HCT116 (cell line): ENCODE data around the gene HES6. TPM values are rescaled to one million over a fixed set of nuclear protein-coding genes. Genes with fewer than 3 reads are reported as not detected.

ENCODE experiments used
- ATAC-seq: fragments of 200-7000 bp; cut with Tn5 transposase; 2 replicates; pipeline ENCODE4 v1.9.1; 2020; ENCODE audit warnings: mild to moderate bottlenecking, moderate library complexity
- BruUV-seq: library from RNA; stranded (reverse); fragments of 400-500 nt; replicated peaks from 2 replicates; lab custom pipeline; 2021; lab: Mats Ljungman, UMichigan
- CTCF ChIA-PET: fragments of 300-600 bp; sonication (Branson Sonifier 250); formaldehyde crosslinking; loops from one replicate; lab custom pipeline; 2021; ENCODE audit warnings: antibody characterized with exemption; lab: Charles Lee
- POLR2A ChIA-PET: fragments of 300-600, 350-600 bp; sonication (Branson Sonifier 250); formaldehyde crosslinking; loops from one replicate; lab custom pipeline; 2021; ENCODE audit warnings: antibody characterized with exemption; lab: Charles Lee
- RAD21 ChIA-PET, 2 experiments: fragments of 300-600 bp; sonication (Branson Sonifier 250); formaldehyde crosslinking; loops; one replicate each; lab custom pipeline; 2023; ENCODE audit warnings: low total read pairs in 2 of 2; ENCODE audit not compliant: uncharacterized antibody in 2 of 2, unreplicated experiment in 2 of 2, low non-redundant PET in 1 of 2; lab: Charles Lee
- DNase-seq: peaks from one replicate; pipeline ENCODE4 v3.0.0-alpha.2; 2010; ENCODE audit warnings: low read depth, low spot score
- H2AFZ ChIP-seq: fragments of 200-600 bp; shearing (Covaris generic), sonication (generic); 2 replicates; pipeline ENCODE4 v1.6.1; 2017; ENCODE audit warnings: low read depth, mixed run types, mixed read lengths, antibody characterized with exemption, low read length; ENCODE audit not compliant: poor library complexity, severe bottlenecking
- H3K27ac ChIP-seq: 2 replicates; pipeline ENCODE4 v1.5.1; 2012; ENCODE audit warnings: low read depth, low read length
- H3K27me3 ChIP-seq: fragments of 200-600 bp; sonication (generic); 2 replicates; pipeline ENCODE4 v1.6.1; 2016; ENCODE audit warnings: mixed run types, low read length, mixed read lengths; ENCODE audit not compliant: insufficient read depth
- H3K36me3 ChIP-seq, 2 experiments: fragments of 200-500 bp in 1 of 2; fragments of 200-600 bp in 1 of 2; sonication (Bioruptor generic) in 1 of 2; sonication (generic) in 1 of 2; 2 replicates each; pipeline versions ENCODE4 v1.5.1 to v1.6.1; 2014 to 2016; ENCODE audit warnings: low read length in 2 of 2, inconsistent platforms in 1 of 2, mixed read lengths in 1 of 2, mixed run types in 1 of 2; ENCODE audit not compliant: insufficient read depth in 2 of 2, control insufficient read depth in 1 of 2
- H3K4me1 ChIP-seq, 2 experiments: fragments of 200-600 bp in 1 of 2; sonication (generic) in 1 of 2; 2 replicates each; pipeline versions ENCODE4 v1.5.1 to v1.6.1; 2012 to 2017; ENCODE audit warnings: low read length in 2 of 2, inconsistent platforms in 1 of 2, mild to moderate bottlenecking in 1 of 2, mixed read lengths in 1 of 2, mixed run types in 1 of 2, moderate library complexity in 1 of 2; ENCODE audit not compliant: insufficient read depth in 2 of 2, control insufficient read depth in 1 of 2
- H3K4me2 ChIP-seq: fragments of 200-600 bp; sonication (generic); 2 replicates; pipeline ENCODE4 v1.6.1; 2017; ENCODE audit warnings: mixed run types, low read length, mixed read lengths
- H3K4me3 ChIP-seq, 2 experiments: fragments of 200-600 bp in 1 of 2; sonication (generic) in 1 of 2; replicated peaks in 1 of 2; 2 replicates each; pipeline ENCODE4 v1.5.1; 2011 to 2016; ENCODE audit warnings: low read length in 2 of 2, control low read depth in 1 of 2, low read depth in 1 of 2, mild to moderate bottlenecking in 1 of 2, mixed read lengths in 1 of 2, mixed run types in 1 of 2
- H3K79me2 ChIP-seq: fragments of 200-600 bp; sonication (generic); 2 replicates; pipeline ENCODE4 v1.6.1; 2017; ENCODE audit warnings: mild to moderate bottlenecking, mixed run types, low read length, moderate library complexity, mixed read lengths; ENCODE audit not compliant: insufficient read depth
- H3K9ac ChIP-seq: fragments of 200-600 bp; sonication (generic); 2 replicates; pipeline ENCODE4 v1.6.1; 2016; ENCODE audit warnings: low read length, mixed read lengths
- H3K9me2 ChIP-seq: fragments of 200-600 bp; sonication (generic), shearing (Covaris generic); 2 replicates; pipeline ENCODE4 v1.6.1; 2017; ENCODE audit warnings: mixed run types, mild to moderate bottlenecking, moderate library complexity; ENCODE audit not compliant: insufficient read depth
- H3K9me3 ChIP-seq, 2 experiments: fragments of 200-500 bp in 1 of 2; fragments of 200-600 bp in 1 of 2; sonication (Bioruptor generic) in 1 of 2; sonication (generic) in 1 of 2; 2 replicates each; pipeline ENCODE4 v1.6.1; 2014 to 2017; ENCODE audit warnings: low read length in 2 of 2, mixed read lengths in 2 of 2, inconsistent platforms in 1 of 2, low read depth in 1 of 2, mild to moderate bottlenecking in 1 of 2, mixed run types in 1 of 2, moderate library complexity in 1 of 2; ENCODE audit not compliant: control insufficient read depth in 1 of 2, insufficient read depth in 1 of 2
- H4K20me1 ChIP-seq: fragments of 200-600 bp; sonication (generic), shearing (Covaris generic); 2 replicates; pipeline ENCODE4 v1.6.1; 2017; ENCODE audit warnings: mixed run types, mild to moderate bottlenecking, moderate library complexity; ENCODE audit not compliant: insufficient read depth
- CEBPB ChIP-seq: IDR thresholded peaks from 2 replicates; pipeline ENCODE4 v1.6.1; 2012; ENCODE audit warnings: low read depth
- CTCF ChIP-seq, 3 experiments: fragments of 200-600 bp in 1 of 3; sonication (generic) in 1 of 3; IDR thresholded peaks in 2 of 3; conservative IDR thresholded peaks in 1 of 3; 2 replicates each; pipeline ENCODE4 v1.5.1; 2012 to 2017; ENCODE audit warnings: low read depth in 2 of 3, low read length in 2 of 3, antibody characterized with exemption in 1 of 3, borderline replicate concordance in 1 of 3, control low read depth in 1 of 3, mild to moderate bottlenecking in 1 of 3, mixed read lengths in 1 of 3, mixed run types in 1 of 3, moderate library complexity in 1 of 3; ENCODE audit not compliant: insufficient read depth in 1 of 3
- EGR1 ChIP-seq: IDR thresholded peaks from 2 replicates; pipeline ENCODE4 v1.6.1; 2012; ENCODE audit warnings: low read depth
- EZH2 ChIP-seq: fragments of 200-600 bp; sonication (generic); IDR thresholded peaks from 2 replicates; pipeline ENCODE4 v1.6.1; 2017; ENCODE audit warnings: antibody characterized with exemption, mixed run types
- FOSL1 ChIP-seq: IDR thresholded peaks from 2 replicates; pipeline ENCODE4 v1.6.1; 2012; ENCODE audit warnings: low read depth
- JUND ChIP-seq: IDR thresholded peaks from 2 replicates; pipeline ENCODE4 v1.6.1; 2012
- MAX ChIP-seq: IDR thresholded peaks from 2 replicates; pipeline ENCODE4 v1.6.1; 2012
- REST ChIP-seq: IDR thresholded peaks from 2 replicates; pipeline ENCODE4 v1.6.1; 2012; ENCODE audit warnings: low read depth
- TCF7L2 ChIP-seq: IDR thresholded peaks from 2 replicates; pipeline ENCODE4 v1.7.0; 2011; ENCODE audit warnings: borderline replicate concordance, inconsistent platforms; ENCODE audit not compliant: insufficient read depth, insufficient read length; ENCODE audit errors: extremely low read depth
- YY1 ChIP-seq: IDR thresholded peaks from 2 replicates; pipeline ENCODE4 v1.6.1; 2011; ENCODE audit warnings: low read length, low read depth, moderate library complexity, mild to moderate bottlenecking; ENCODE audit not compliant: insufficient replicate concordance; ENCODE audit errors: extremely low read depth
- ZBTB33 ChIP-seq: IDR thresholded peaks from 2 replicates; pipeline ENCODE4 v1.6.1; 2011; ENCODE audit warnings: mild to moderate bottlenecking, low read length, moderate library complexity; ENCODE audit not compliant: insufficient replicate concordance; ENCODE audit errors: extremely low read depth
- ZFX ChIP-seq: fragments of 450-650 bp; IDR thresholded peaks from 2 replicates; pipeline ENCODE4 v1.6.1; 2017
- intact Hi-C: fragments of 100-400 bp; cut with micrococcal nuclease; formaldehyde crosslinking; loops from 2 replicates; pipeline ENCODE4 v1.10.0; 2022
- total RNA-seq: library from RNA; stranded (reverse); gene quantifications from one replicate; pipeline ENCODE4 v1.2.1, GENCODE V29; 2021; ENCODE audit not compliant: unreplicated experiment

The HES6 gene
- total RNA-seq, 1 experiment from 2014 or later, result 47.8 TPM

GRCh38 chr2:238257786-238258700, 18.2 kb upstream of the HES6 start:
- Histone ChIP-seq H3K4me3 (no peak overlapping the region), H2AFZ (no peak overlapping the region), H3K27me3 (no peaks in the 10 kb centered on the region), H3K27ac (no peak overlapping the region), H3K9ac (no peak overlapping the region), H3K79me2 (no peaks in the 10 kb centered on the region), H4K20me1 (no peaks in the 10 kb centered on the region; the same call in 1 of the 2 replicates), H3K9me2 (no peaks in the 10 kb centered on the region), H3K4me2 (no peak overlapping the region), H3K9me3 (no peaks in the 10 kb centered on the region), H3K4me1 (no peaks in the 10 kb centered on the region), H3K36me3 (peaks cover 0 to 16% of the 10 kb centered on the region in 2 experiments; a peak in 3 of 4 replicates)
- no peak for TF ChIP-seq TCF7L2
- TF ChIP-seq ZBTB33, result no peak
- TF ChIP-seq MAX, result no peak
- no peak for TF ChIP-seq REST
- TF ChIP-seq YY1, result no peak
- no peak for TF ChIP-seq JUND
- no peak for TF ChIP-seq ZFX
- TF ChIP-seq FOSL1, result no peak
- no peak for TF ChIP-seq CTCF (IDR thresholded peaks at IDR 0.05 in 2 of 3, conservative IDR thresholded peaks at IDR 0.05 in 1 of 3; ENCODE audit: borderline replicate concordance in 1 of 3, insufficient read depth in 1 of 3, low read depth in 2 of 3, low read length in 2 of 3)
- TF ChIP-seq CEBPB, result no peak
- TF ChIP-seq EGR1, result no peak
- TF ChIP-seq EZH2, result no peak
- RAD21 ChIA-PET, result no interaction called here
- DNase-seq (no peak), ATAC-seq (no peak)
- BruUV-seq, result no TSS peak
- POLR2A ChIA-PET, result no interaction called here
- intact Hi-C loops, result loop anchor here (2.0 to 10.0 kb wide), 2 partner anchors 77 to 399 kb away; partner anchors contain the start of gene RAMP1
- CTCF ChIA-PET, result interaction anchor here (1.3 kb wide), 1 partner anchor 400 kb away, joined by 7 read pairs; no protein-coding TSS in a partner anchor
